Frontal cortex (tissue), 4 donors: ENCODE results near the gene TIMP1. TPM values are rescaled to one million over a fixed set of nuclear protein-coding genes. Genes with fewer than 3 reads are reported as not detected.
"Not testable (repeated sequence)": the region's sequence is repeated elsewhere in the genome, so short reads cannot be mapped to it uniquely, and the experiment has no call there.

Experiments
- DNase-seq, 2 donors: peaks; one replicate each; pipeline ENCODE4 v3.0.0; 2012; ENCODE audit warnings: low spot score in 2 of 2
- FAIRE-seq: peaks from 2 replicates; lab custom pipeline; 2012; peaks lifted over from hg19 to GRCh38; lab: Jason Lieb, UNC
- total RNA-seq: library from RNA; depleted of rRNA; stranded (reverse); fragments of >200 nt; gene quantifications from one replicate; pipeline ENCODE4 v1.2.3, GENCODE V29; 2014
- donor health status: control.
- donor health status: control.
- donor health status: control.

Gene TIMP1
- total RNA-seq, 1 donor from 2014 or later = 2.9 TPM

- DNase-seq (no peak), FAIRE-seq (no peak)
Measured at GRCh38 chrX:47595716-47596251, 13.5 kb downstream of the TIMP1 start.

DNA sequence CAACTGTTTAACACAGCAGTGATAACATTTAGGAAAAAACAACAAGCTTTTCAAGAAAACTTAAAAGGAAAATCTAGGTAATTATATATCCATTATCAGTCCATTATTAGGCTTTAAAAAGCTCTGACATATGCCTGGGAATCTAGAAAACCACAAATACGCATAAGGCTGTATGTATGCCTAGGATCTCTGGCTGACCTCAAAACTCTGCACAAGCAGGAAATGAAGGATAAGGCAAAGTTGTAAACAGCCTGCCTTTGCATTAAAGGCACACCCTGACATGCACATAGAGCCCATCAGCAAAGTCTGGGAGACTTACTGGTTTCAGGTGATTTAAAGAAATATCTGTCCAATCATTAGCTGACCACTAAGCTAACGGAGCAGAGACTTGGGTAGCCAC is 14.0 kb downstream of the TIMP1 start:
- FAIRE-seq = no peak
- no peak for DNase-seq

- no peak for FAIRE-seq
- DNase-seq = no peak
Measured at GRCh38 chrX:47597222-47597621, 15.0 kb downstream of the TIMP1 start.

GRCh38 chrX:47603125-47603524 is 20.9 kb downstream of the TIMP1 start:
- FAIRE-seq, DNase-seq: not testable (repeated sequence)

DNA sequence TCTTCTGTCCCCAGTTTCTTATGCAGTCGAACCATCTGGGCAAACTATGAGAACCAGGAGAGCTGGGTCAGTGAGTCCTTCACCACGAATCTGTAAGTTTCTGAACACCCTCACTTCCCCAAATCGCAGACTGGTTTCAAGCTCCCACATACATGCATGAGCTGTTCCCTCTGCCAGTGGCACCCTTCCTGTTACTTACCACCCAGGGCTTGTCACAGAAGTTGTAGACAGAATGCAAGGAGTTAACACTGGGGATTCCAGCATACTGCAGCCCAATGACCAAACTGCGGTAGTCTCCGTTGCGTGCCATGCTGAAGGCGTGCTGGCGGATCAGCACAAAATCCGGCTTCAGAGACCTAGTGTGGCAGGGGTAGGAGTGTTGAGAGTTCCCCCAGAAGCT is 22.8 kb downstream of the TIMP1 start:
- no peak for DNase-seq
- FAIRE-seq = no peak

- DNase-seq (no peak), FAIRE-seq (no peak)
Measured at GRCh38 chrX:47607091-47607490, 24.9 kb downstream of the TIMP1 start.

DNA sequence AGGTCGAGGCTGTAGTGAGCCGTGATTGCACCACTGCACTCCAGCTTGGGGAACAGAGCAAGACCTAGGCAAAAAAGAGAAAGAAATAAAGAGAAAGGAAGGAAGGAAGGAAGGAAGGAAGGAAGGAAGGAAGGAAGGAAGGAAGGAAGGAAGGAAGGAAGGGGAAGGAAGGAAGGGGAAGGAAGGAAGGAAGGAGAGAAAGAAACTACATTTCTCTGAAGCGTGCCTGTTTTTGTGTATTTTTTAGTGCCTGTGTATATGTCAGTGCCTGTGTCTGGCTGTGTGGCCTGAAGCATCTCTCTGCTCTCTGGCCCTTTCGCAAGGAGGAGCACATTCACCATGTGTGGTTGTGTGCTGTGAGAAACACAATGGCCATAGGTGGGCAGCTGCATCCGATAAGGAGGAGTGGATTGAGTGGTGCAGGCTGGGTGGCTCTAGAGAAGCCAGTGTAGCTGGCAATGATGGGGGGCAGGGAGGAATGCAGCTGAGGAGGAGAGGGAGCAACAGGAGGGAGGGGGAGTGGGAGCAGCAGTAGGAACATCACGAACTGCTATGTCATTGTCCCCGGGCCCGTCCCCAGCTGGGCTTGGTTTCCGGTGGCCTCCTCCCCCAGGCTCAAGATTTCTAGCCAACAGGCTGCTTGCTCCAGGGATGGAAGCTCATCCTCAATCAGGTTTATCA is 26.0 kb downstream of the TIMP1 start:
- peak in 1 of 2 donors; percentile 22 for DNase-seq

GRCh38 chrX:47610511-47610910 is 28.3 kb downstream of the TIMP1 start:
- no peak for FAIRE-seq
- DNase-seq = no peak

More for the DNA sequence above, 26.0 kb downstream of the TIMP1 start:
- FAIRE-seq = no peak

GRCh38 chrX:47611489-47611888 is 29.3 kb downstream of the TIMP1 start:
- FAIRE-seq = no peak
- no peak for DNase-seq

DNA sequence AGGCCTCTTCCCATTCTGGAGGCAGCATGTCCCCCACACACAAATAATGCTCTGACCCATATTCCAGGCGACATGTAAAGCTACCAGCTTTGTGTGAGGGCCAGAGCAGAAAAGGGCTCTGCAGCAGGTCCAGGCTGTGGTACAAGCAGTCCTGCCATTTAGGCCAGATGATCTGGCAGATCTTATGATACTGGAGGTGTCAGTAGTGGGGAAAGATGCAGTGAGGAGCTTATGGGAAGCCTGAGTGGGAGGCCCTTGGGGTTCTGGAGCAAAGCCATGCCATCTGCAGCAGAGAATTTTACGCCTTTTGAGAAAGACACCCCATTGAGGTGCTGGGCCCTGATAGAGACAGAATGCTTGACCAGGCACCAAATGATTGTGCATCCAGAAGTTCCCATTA is 29.7 kb downstream of the TIMP1 start:
- FAIRE-seq (no peak), DNase-seq (no peak)

- FAIRE-seq = no peak
- no peak for DNase-seq
Measured at GRCh38 chrX:47612418-47612817, 30.2 kb downstream of the TIMP1 start.

- FAIRE-seq = no peak
- no peak for DNase-seq
Measured at GRCh38 chrX:47613082-47613481, 30.8 kb downstream of the TIMP1 start.

GRCh38 chrX:47614618-47615017 is 32.4 kb downstream of the TIMP1 start:
- FAIRE-seq (no peak), DNase-seq (no peak)

GRCh38 chrX:47618923-47619485 is 36.8 kb downstream of the TIMP1 start:
- no peak for FAIRE-seq
- DNase-seq = no peak

DNA sequence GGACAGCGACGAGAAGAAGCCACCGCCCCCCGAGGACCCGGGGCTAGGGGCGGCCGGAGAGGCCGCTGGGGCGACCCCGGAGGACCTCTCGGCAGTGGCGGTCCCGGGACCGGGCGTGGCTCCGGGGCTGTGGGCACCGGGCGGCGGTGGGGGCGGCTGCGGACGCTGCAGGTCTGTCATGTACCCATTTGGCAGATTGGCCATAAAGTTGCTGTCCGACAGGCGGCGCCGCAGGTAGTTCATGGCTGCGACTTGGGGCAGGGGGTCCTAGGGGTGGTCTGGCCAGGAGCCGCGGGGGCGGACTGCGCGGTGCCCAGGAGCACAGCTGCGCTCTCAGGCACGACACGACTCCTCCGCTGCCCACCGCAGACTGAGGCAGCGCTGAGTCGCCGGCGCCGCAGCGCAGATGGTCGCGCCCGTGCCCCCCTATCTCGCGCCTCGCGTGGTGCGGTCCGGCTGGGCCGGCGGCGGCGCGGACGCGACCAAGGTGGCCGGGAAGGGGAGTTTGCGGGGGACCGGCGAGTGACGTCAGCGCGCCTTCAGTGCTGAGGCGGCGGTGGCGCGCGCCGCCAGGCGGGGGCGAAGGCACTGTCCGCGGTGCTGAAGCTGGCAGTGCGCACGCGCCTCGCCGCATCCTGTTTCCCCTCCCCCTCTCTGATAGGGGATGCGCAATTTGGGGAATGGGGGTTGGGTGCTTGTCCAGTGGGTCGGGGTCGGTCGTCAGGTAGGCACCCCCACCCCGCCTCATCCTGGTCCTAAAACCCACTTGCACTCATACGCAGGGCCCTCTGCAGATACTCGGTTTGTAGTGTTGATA is 37.5 kb downstream of the TIMP1 start, which contains the start of gene SYN1:
Gene SYN1 (minus strand): TSS at position 372 of the 817 bp plus-strand sequence. CDS start 129 bp downstream, at position 243.
- DNase-seq (peak; percentile 93 to 94), FAIRE-seq (no peak)

DNA sequence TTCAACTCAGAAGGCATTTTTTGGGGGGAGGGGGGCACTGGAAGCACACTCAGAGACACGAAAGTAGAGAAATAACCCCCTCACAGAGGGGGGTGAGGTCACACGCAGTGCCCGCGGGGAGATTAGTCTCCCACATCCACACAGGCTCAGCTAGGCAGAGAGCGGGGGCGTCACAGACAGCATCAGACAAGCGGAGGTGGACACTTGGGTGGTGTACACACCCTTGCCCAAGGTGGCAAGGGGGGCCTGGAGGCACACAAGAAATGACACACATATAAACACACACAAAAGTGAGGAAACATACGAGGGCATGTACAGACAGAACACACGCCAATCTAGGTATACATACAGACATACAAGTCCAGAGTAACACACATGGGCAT is 38.1 kb downstream of the TIMP1 start:
- DNase-seq = no peak
- FAIRE-seq = no peak

GRCh38 chrX:47621851-47622250 is 39.6 kb downstream of the TIMP1 start:
- DNase-seq (no peak), FAIRE-seq (no peak)

DNA sequence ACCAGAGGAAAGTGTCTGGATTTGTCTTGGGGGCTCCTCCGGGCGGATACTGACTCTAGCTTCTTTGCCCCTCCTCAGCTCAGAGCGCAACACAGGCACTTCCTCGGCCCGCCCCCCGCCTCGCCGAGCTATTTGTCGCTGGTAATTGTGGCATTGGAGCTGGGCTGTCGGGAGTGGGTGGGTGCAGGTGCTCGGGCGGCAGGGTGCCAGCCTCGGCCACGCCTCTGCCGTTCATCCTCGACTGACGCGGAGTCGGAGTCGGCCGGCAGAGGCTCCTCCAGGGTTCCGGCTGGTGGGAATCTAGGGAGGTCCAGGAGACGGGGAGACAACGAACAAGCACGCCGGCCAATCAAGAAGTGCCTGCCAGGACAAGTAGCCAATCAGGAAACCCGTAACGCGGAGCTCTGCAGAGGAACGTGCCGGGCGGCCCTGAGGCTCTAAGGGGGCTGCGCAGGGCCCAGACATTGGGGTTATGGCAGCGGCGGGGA is 41.3 kb downstream of the TIMP1 start:
- peak in 1 of 2 donors; percentile 58 for DNase-seq
- FAIRE-seq = no peak

DNA sequence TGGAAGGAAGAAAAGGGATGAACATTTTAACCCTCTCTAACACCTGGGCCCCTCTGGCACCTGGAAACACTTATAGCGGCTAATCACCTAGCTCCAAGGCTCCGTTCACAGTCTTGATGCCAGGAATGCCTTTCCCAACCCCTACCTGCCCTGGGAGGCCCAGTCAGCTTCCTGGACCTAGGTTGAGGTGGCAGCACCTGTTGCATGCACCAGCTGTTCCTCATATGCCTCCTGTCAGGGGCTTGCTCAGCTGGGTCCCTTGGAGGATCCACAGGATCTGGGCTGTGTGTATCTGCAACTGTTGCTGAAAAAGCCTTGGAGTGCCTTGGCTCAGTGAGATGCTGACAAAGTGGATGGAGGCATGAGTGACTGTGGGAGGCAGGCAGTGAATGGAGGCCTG is 43.1 kb downstream of the TIMP1 start:
- no peak for DNase-seq
- FAIRE-seq = no peak

DNA sequence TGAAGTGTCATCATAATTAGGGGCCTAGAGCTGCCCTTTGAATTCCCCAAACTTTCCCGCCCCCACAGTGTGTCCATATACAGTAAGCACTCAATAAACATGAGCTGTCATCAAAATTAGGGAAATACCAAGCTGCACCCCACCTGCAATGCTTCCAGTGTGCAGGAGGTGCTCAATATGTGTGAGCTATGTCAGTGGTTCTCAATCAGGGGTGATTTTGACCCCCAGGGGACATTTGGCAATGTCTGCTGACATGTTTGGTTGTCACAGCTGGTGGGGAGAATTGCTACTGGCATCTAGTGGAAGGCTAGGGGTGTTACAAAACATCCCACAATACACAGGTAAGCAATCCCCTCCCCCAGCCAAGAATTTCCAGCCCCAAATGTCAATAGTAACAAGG is 46.7 kb downstream of the TIMP1 start:
- DNase-seq = no peak
- FAIRE-seq = no peak
